ENCODE data around the gene PLA2G2D.

Gene PLA2G2D

GRCh38 chr1:20086800-20087199 lies 32.5 kb downstream of the PLA2G2D start:
- DNase-seq (ENCODE audit: low read depth) = no peak

DNA sequence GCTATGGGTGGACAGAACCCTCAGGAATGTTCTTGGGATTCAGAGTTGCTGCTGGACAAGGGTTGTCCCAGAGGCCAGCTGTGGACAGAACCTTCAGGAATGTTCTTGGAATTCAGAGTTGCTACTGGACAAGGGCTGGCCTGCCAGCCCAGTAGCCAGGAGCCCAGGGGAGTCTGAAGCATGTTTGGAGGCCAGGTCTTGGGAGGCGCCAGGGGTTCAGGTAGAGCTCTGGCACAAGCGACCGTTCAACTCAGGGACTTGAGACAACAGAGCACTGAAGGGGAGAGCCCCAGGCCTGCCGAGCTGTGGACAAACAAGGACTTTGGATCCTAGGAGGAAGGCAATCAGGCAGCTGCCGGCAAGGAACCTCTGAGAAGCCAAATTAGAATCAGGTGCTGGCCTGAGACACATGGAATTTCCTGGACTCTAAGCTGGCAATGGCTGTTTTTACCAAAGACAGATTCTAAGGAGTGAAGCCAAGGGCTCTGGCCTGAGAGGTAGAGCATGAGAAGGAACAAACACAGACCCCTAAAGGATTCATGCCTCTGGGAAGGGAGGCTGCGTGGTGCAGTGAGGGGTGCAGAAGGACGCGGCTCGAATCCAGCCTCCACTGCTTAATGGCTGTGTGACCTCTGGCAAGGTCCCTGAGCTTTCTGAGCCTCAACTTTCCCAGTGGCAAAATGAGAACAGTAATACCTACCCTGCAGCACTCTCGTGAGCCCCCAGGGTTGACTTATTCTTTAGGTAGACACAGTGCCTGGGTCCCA lies 36.0 kb downstream of the PLA2G2D start:
- DNase-seq (ENCODE audit: low read depth) = no peak

- DNase-seq (ENCODE audit: low read depth) = no peak
Measured at GRCh38 chr1:20082772-20083171, 36.6 kb downstream of the PLA2G2D start.

DNA sequence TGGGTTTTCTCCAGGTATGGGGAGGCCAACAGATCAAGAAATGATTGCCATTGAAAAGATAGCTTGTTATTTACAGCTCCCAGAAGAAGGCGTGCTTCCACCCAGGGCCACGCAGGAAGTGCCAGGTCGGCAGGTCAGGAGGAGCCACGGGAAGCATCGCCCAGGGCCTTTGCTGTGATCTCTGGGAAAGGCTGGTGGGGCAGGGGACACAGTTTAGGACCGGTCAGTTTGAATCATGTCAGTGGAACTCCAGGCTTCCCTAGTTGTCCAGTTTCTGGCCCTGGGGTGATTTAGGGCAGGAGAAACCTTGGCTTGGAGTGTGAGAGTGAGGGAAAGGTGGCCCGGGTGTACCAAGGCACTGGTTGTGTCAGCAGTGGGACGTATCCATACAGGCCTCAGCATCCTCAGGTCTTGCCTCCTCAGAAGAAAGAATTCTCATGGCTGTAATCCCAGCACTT lies 38.0 kb downstream of the PLA2G2D start:
- DNase-seq (ENCODE audit: low read depth) = no peak

- no peak for DNase-seq (ENCODE audit: low read depth)
Measured at GRCh38 chr1:20080441-20081352, 38.6 kb downstream of the PLA2G2D start.

DNA sequence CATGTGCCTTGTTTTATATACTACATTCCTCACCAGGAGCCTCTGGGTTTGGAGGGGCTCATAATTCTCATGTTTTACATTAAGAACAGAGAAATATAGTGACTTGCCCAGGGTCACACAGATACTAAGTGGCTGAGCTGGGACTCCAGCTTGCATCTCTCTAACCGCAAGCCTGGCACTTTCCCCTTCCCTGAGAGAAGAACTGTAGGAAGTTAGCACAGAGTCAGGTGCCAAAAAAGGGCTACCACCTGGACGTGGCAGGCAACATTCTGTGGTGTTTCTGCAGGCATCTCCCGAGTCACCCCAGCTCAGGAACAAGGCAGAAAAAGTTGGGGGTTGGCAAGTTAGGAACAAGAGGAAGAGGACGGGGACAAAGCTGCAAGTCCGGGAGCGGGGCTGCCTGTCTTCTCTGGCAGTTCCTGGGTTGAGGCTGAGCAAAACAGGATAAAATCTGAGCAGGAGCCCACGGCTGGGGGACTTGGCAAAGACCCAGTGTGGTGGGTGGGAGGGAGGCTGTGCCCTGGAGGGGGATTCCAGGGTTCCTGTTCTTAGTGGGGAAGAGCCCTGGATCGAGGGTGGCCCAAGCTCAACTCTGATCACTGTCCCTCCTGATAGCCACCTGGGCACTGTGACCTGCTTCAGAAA lies 39.6 kb downstream of the PLA2G2D start:
- no peak for DNase-seq (ENCODE audit: low read depth)

DNA sequence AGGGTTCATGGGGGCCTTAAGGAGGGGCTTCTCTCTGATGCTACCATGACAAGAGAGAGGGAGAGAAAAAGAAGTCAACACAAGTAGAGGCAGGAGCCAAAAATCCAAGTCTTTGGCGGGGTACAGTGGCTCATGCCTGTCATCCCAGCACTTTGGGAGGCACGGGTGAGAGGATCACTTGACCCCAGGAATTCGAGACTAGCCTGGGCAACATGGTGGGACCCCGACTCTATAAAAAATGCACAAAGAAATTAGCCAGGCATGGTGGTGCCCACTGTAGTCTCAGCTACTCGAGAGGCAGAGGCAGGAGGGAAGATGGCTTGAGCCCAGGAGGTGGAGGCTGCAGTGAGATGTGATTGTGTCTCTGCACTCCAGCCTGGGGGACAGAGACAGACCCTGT lies 40.6 kb downstream of the PLA2G2D start:
- DNase-seq (ENCODE audit: low read depth) = no peak

DNA sequence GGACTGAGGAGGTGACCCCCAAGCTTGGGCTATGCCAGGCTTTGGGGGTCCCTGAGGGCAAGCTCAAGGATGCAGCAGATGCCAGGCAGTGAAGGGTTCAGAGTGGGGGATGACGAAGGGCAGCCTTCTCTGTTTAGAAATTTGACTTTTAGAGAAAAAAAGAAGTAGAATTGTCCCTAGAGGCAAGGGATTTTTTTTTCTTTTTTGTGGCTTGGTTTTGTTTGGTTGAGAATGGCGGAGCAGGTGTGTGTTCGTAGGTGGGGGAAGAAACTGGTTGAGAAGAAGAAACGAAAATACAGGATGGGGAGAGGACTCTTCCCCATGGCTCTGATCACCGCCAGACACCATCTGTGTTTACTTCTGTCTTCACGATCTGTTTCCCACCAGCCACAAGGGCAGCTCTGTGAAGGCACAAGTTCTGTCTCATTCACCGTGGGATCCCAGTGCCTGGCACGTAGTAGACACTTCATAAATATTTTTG lies 41.1 kb downstream of the PLA2G2D start:
- DNase-seq (ENCODE audit: low read depth) = no peak

GRCh38 chr1:20076710-20077461 lies 42.5 kb downstream of the PLA2G2D start:
- no peak for DNase-seq (ENCODE audit: low read depth)

- DNase-seq (ENCODE audit: low read depth) = no peak
Measured at GRCh38 chr1:20076223-20076622, 43.1 kb downstream of the PLA2G2D start.

DNA sequence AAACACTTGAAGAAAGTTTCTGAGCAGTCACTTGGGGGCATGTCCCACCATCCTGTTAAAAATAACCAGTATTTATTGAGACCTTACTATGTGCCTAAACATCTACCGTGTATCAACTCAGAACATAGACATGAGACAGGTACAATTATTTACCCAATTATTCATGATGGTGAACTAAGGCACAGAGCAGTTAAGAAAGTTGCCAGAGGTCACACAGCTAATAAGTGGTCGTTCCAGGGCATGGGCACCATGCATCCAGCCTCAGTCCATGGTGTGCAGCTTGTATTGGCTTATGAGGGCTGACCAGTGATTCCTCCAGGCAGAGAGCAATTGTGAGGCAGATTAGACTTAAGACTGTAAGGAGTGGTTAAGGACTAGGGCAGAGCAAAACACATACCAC lies 44.0 kb downstream of the PLA2G2D start:
- no peak for DNase-seq (ENCODE audit: low read depth)

- no peak for DNase-seq (ENCODE audit: low read depth)
Measured at GRCh38 chr1:20074725-20075171, 44.6 kb downstream of the PLA2G2D start.

DNA sequence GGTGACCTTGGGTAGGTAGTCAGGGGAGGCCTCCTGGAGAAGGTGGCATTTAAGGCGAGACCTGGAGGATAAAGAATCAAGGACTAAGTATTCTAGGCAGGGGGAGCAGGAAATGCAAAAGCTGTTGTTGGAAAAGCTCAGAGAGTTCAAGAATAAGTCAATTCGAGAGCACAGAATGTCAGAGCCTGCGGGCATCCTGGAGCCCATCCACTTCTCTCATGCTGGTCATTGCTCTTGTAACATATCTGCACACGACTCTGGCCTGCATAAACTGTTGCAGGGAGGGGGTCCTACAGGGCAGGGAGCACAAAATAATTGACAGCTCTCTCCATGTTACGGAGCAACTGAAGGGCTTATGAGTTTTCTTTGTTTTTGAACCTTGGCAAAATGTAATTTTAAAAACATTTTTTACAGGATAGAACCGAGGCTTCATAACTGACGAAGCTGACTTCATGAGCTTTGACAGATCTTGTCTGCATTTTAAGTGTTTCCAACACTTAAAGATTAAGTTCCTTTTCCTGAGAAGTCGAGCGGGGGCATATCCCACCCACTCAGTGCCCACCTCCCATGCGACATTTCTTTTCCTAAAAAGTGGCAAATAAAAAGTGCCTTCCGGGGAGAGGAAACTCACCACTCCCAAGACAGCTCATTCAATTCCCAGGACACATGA lies 45.1 kb downstream of the PLA2G2D start:
- no peak for DNase-seq (ENCODE audit: low read depth)

DNA sequence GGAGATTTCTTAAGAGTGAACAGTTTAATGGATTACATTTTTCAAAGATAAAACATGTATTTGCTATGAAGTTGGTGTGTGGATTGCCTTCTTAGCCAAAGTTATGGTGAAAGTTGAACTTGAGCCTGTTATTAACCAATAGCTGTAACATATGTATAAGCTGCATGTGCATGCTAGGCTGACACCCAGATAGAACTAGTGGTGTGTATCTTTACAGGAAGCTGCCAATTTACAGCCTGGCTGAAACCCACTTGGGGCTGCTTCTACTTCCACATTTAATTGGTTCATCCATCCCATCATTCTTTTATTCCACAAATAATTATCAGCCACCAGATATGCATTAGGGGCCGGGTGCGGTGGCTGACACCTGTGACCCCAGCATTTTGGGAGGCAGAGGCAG lies 46.1 kb downstream of the PLA2G2D start:
- DNase-seq (ENCODE audit: low read depth) = no peak

DNA sequence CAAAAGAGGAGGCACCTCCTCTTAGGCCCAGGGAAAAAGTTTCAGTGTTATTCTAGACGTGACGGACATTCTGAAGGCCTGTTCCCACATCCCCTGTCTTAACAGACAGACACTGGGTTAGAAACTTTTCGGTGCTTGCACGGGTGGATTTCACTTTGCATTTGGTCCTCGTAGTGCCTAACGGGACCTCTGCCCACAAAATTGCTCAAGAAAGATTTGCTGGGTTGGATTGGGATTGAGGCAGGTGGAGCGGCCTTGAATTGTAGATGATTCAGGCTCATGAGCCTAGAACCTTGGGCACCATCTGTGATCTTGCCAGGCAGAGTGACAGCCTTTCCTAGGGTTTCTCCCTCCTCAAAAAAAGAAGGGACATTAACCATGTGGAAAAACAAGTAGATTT lies 46.6 kb downstream of the PLA2G2D start:
- DNase-seq (ENCODE audit: low read depth) = no peak

GRCh38 chr1:20071416-20071815 lies 47.9 kb downstream of the PLA2G2D start:
- no peak for DNase-seq (ENCODE audit: low read depth)

GRCh38 chr1:20070357-20070756 lies 49.0 kb downstream of the PLA2G2D start:
- DNase-seq (ENCODE audit: low read depth) = no peak

GRCh38 chr1:20069874-20070273 lies 49.5 kb downstream of the PLA2G2D start, which contains the start of gene PLA2G5:
PLA2G5 (plus strand) TSS chr1:20070194; CDS start chr1:20084831, 14,637 bp downstream.
- no peak for DNase-seq (ENCODE audit: low read depth)

GRCh38 chr1:20068722-20069121 lies 50.6 kb downstream of the PLA2G2D start:
- DNase-seq (ENCODE audit: low read depth) = no peak

- DNase-seq (ENCODE audit: low read depth) = no peak
Measured at GRCh38 chr1:20063861-20064292, 55.5 kb downstream of the PLA2G2D start.

Measured in activated T-cell treated with anti-CD3 and anti-CD28 coated beads for 1 hour (primary cell).